GM19035 (cell line): ENCODE measurements around the gene ST3GAL4.
"Not testable (repeated sequence)": the region's sequence is repeated elsewhere in the genome, so short reads cannot be mapped to it uniquely, and the experiment has no call there.

Experiments
- ATAC-seq: cut with Tn5 transposase; IDR thresholded peaks from one replicate; pipeline ENCODE4 v1.9.1; 2021; ENCODE audit not compliant: unreplicated experiment

Gene ST3GAL4

GRCh38 chr11:126355324-126355925 is at the start of gene ST3GAL4:
ST3GAL4 (plus strand) TSS chr11:126355686; CDS start chr11:126406156, 50,470 bp downstream.
- ATAC-seq = peak; percentile 65

GRCh38 chr11:126305699-126306098 is 49.8 kb upstream of the ST3GAL4 start:
- peak; percentile 50 for ATAC-seq

- ATAC-seq = no peak
Observed at GRCh38 chr11:126307706-126308105, 47.8 kb upstream of the ST3GAL4 start.

- ATAC-seq = no peak
Observed at GRCh38 chr11:126308271-126308671, 47.2 kb upstream of the ST3GAL4 start.

- not testable (repeated sequence) for ATAC-seq
Observed at GRCh38 chr11:126308771-126309170, 46.7 kb upstream of the ST3GAL4 start.

- ATAC-seq = peak; percentile 46
Observed at GRCh38 chr11:126310200-126310991, 45.1 kb upstream of the ST3GAL4 start.

- no peak for ATAC-seq
Observed at GRCh38 chr11:126310992-126311310, 44.5 kb upstream of the ST3GAL4 start.

- ATAC-seq = peak; percentile 67
Observed at GRCh38 chr11:126311401-126312291, 43.8 kb upstream of the ST3GAL4 start.

GRCh38 chr11:126312961-126313360 is 42.5 kb upstream of the ST3GAL4 start:
- no peak for ATAC-seq

- ATAC-seq = no peak
Observed at GRCh38 chr11:126313826-126314225, 41.7 kb upstream of the ST3GAL4 start.

GRCh38 chr11:126317432-126317755 is 38.1 kb upstream of the ST3GAL4 start:
- no peak for ATAC-seq

GRCh38 chr11:126317756-126318573 is 37.5 kb upstream of the ST3GAL4 start:
- peak; percentile 30 for ATAC-seq

- peak; percentile 84 for ATAC-seq
Observed at GRCh38 chr11:126318574-126319373, 36.7 kb upstream of the ST3GAL4 start.

GRCh38 chr11:126319374-126319740 is 36.1 kb upstream of the ST3GAL4 start:
- no peak for ATAC-seq

- no peak for ATAC-seq
Observed at GRCh38 chr11:126322996-126323395, 32.5 kb upstream of the ST3GAL4 start.

- no peak for ATAC-seq
Observed at GRCh38 chr11:126327281-126328000, 28.0 kb upstream of the ST3GAL4 start.

- no peak for ATAC-seq
Observed at GRCh38 chr11:126328001-126328390, 27.5 kb upstream of the ST3GAL4 start.

GRCh38 chr11:126328444-126328843 is 27.0 kb upstream of the ST3GAL4 start:
- ATAC-seq = no peak

- no peak for ATAC-seq
Observed at GRCh38 chr11:126328938-126329643, 26.4 kb upstream of the ST3GAL4 start.
